ENCODE measurements around the gene GUF1. TPM values are rescaled to one million over a fixed set of nuclear protein-coding genes. Genes with fewer than 3 reads are reported as not detected.

Gene GUF1
- total RNA-seq, 1 experiment from 2014 or later = 30.5 TPM

DNA sequence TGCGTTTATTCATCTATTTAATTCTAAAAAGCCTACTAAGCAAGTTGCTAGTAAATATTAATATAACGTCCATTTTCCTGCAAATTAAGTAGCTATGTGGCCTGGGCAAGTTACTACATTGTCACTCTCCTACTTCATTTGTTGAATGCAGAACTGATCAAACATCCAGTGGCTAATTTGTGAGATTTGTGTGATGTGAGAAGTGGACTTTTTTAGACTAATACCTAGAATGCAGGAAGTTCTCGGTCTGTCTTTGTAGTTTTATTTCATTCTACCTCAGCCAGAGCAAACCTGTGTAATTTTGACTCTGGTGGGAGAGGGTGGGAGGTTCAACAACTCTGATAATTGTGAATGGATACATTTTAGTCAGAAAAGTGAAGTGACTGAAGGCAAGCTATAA, 840 bp downstream of the GUF1 start:
- Histone ChIP-seq H3K9me3 (ENCODE audit: control insufficient read depth in 1 of 2, insufficient read depth in 1 of 2, low read depth in 1 of 2, low read length in 2 of 2) (no peaks in the 10 kb centered on the region), H3K9ac (ENCODE audit: low read length) (peak overlapping the region; percentile 97), H3K4me3 (replicated peaks in 1 of 2; ENCODE audit: low read depth in 1 of 2, low read length in 2 of 2) (peak overlapping the region; percentile 91 to 96), H4K20me1 (ENCODE audit: insufficient read depth) (no peaks in the 10 kb centered on the region), H3K4me1 (ENCODE audit: control insufficient read depth in 1 of 2, insufficient read depth in 2 of 2, low read length in 2 of 2) (peaks cover 3 to 13% of the 10 kb centered on the region in 2 experiments; a peak in 3 of 4 replicates), H3K36me3 (ENCODE audit: control insufficient read depth in 1 of 2, insufficient read depth in 2 of 2, low read length in 2 of 2) (peaks cover 15 to 18% of the 10 kb centered on the region in 2 experiments), H3K79me2 (ENCODE audit: insufficient read depth, low read length) (peaks cover 55% of the 10 kb centered on the region), H3K9me2 (ENCODE audit: insufficient read depth) (no peaks in the 10 kb centered on the region), H3K27me3 (ENCODE audit: insufficient read depth, low read length) (no peaks in the 10 kb centered on the region), H3K4me2 (ENCODE audit: low read length) (peak overlapping the region; percentile 89), H3K27ac (ENCODE audit: low read depth, low read length) (peak overlapping the region; percentile 79), H2AFZ (ENCODE audit: low read depth, low read length, poor library complexity, severe bottlenecking) (peak overlapping the region; percentile 27)
- TF ChIP-seq ZNF274 (IDR thresholded peaks at IDR 0.05; ENCODE audit: low read depth, low read length) (no peak), ZFX (IDR thresholded peaks at IDR 0.05) (no peak), FOSL1 (IDR thresholded peaks at IDR 0.05; ENCODE audit: low read depth) (no peak), CBX3 (IDR thresholded peaks at IDR 0.05; ENCODE audit: low read depth) (no peak), RAD21 (IDR thresholded peaks at IDR 0.05; ENCODE audit: low read depth) (no peak), POLR2A (IDR thresholded peaks at IDR 0.05; ENCODE audit: borderline replicate concordance, extremely low read depth, insufficient read depth, insufficient read length) (no peak), ELF1 (IDR thresholded peaks at IDR 0.05; ENCODE audit: borderline replicate concordance, low read depth) (no peak), TCF7L2 (IDR thresholded peaks at IDR 0.05; ENCODE audit: borderline replicate concordance, extremely low read depth, insufficient read depth, insufficient read length) (no peak), POLR2AphosphoS5 (IDR thresholded peaks at IDR 0.05; ENCODE audit: low read depth, low read length) (no peak), SIN3A (IDR thresholded peaks at IDR 0.05; ENCODE audit: low read depth) (no peak)
- TF ChIP-seq, protein P1, sequence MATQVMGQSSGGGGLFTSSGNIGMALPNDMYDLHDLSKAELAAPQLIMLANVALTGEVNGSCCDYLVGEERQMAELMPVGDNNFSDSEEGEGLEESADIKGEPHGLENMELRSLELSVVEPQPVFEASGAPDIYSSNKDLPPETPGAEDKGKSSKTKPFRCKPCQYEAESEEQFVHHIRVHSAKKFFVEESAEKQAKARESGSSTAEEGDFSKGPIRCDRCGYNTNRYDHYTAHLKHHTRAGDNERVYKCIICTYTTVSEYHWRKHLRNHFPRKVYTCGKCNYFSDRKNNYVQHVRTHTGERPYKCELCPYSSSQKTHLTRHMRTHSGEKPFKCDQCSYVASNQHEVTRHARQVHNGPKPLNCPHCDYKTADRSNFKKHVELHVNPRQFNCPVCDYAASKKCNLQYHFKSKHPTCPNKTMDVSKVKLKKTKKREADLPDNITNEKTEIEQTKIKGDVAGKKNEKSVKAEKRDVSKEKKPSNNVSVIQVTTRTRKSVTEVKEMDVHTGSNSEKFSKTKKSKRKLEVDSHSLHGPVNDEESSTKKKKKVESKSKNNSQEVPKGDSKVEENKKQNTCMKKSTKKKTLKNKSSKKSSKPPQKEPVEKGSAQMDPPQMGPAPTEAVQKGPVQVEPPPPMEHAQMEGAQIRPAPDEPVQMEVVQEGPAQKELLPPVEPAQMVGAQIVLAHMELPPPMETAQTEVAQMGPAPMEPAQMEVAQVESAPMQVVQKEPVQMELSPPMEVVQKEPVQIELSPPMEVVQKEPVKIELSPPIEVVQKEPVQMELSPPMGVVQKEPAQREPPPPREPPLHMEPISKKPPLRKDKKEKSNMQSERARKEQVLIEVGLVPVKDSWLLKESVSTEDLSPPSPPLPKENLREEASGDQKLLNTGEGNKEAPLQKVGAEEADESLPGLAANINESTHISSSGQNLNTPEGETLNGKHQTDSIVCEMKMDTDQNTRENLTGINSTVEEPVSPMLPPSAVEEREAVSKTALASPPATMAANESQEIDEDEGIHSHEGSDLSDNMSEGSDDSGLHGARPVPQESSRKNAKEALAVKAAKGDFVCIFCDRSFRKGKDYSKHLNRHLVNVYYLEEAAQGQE (IDR thresholded peaks at IDR 0.05; ENCODE audit: low read depth) = no peak
- TF ChIP-seq, protein P2, sequence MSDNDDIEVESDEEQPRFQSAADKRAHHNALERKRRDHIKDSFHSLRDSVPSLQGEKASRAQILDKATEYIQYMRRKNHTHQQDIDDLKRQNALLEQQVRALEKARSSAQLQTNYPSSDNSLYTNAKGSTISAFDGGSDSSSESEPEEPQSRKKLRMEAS (IDR thresholded peaks at IDR 0.05) = no peak
- TF ChIP-seq, protein P3, sequence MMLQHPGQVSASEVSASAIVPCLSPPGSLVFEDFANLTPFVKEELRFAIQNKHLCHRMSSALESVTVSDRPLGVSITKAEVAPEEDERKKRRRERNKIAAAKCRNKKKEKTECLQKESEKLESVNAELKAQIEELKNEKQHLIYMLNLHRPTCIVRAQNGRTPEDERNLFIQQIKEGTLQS (IDR thresholded peaks at IDR 0.05) = no peak
- TF ChIP-seq, protein P4, sequence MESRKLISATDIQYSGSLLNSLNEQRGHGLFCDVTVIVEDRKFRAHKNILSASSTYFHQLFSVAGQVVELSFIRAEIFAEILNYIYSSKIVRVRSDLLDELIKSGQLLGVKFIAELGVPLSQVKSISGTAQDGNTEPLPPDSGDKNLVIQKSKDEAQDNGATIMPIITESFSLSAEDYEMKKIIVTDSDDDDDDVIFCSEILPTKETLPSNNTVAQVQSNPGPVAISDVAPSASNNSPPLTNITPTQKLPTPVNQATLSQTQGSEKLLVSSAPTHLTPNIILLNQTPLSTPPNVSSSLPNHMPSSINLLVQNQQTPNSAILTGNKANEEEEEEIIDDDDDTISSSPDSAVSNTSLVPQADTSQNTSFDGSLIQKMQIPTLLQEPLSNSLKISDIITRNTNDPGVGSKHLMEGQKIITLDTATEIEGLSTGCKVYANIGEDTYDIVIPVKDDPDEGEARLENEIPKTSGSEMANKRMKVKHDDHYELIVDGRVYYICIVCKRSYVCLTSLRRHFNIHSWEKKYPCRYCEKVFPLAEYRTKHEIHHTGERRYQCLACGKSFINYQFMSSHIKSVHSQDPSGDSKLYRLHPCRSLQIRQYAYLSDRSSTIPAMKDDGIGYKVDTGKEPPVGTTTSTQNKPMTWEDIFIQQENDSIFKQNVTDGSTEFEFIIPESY (IDR thresholded peaks at IDR 0.05; ENCODE audit: extremely low read depth, insufficient replicate concordance, low read length) = no peak
- DNase-seq (ENCODE audit: low read depth, low spot score) (no peak), ATAC-seq (no peak)
- intact Hi-C loops (cut with micrococcal nuclease) = loop anchor here (2.0 kb wide), 1 partner anchor 44 kb away; no protein-coding TSS in a partner anchor
- ChIA-PET RAD21 (ENCODE audit: low non-redundant PET in 1 of 2, low total read pairs in 2 of 2, uncharacterized antibody in 2 of 2, unreplicated experiment in 2 of 2) (no interaction called here), CTCF (no interaction called here), POLR2A (interaction anchor here (0.7 to 2.0 kb wide), 2 partner anchors 22 to 31 kb away, joined by 3 to 4 read pairs; no protein-coding TSS in a partner anchor)
- BruUV-seq (replicated peaks) = TSS peak; percentile 47

All from HCT116 (cell line).